SK-MEL-5 (cell line): ENCODE data around the gene C14orf119. TPM values are rescaled to one million over a fixed set of nuclear protein-coding genes. Genes with fewer than 3 reads are reported as not detected.

ENCODE experiments used
- DNase-seq: peaks from one replicate; pipeline ENCODE4 v3.0.0-alpha.2; 2016; ENCODE audit warnings: low read depth, low spot score
- in situ Hi-C: cut with HindIII; loops from 2 replicates; pipeline ENCODE4 v1.10.0; 2016; ENCODE audit warnings: low sequenced_read_pairs, high pct_unique_total_duplicates, low pct_unique_long_range_greater_than_20kb
- polyA plus RNA-seq, 2 experiments: library from polyadenylated mRNA; depleted of rRNA; stranded (reverse); fragments of >200 nt; gene quantifications; 2 replicates each; pipeline ENCODE4 v1.2.3, GENCODE V29; 2015
- total RNA-seq: library from RNA; depleted of rRNA; stranded (reverse); fragments of >200 nt; shearing (Covaris generic); gene quantifications from 2 replicates; pipeline ENCODE4 v1.2.3, GENCODE V29; 2014; rRNA removed

C14orf119 gene
- total RNA-seq: 65.5 and 70.6 TPM in 2 replicates
- 32.9 and 44.8 TPM in 2 replicates for polyA plus RNA-seq (2015; cell fraction: cytosol; rRNA removed)
- polyA plus RNA-seq (2015; cell fraction: nucleus; rRNA removed): 57.5 and 76.6 TPM in 2 replicates

DNA sequence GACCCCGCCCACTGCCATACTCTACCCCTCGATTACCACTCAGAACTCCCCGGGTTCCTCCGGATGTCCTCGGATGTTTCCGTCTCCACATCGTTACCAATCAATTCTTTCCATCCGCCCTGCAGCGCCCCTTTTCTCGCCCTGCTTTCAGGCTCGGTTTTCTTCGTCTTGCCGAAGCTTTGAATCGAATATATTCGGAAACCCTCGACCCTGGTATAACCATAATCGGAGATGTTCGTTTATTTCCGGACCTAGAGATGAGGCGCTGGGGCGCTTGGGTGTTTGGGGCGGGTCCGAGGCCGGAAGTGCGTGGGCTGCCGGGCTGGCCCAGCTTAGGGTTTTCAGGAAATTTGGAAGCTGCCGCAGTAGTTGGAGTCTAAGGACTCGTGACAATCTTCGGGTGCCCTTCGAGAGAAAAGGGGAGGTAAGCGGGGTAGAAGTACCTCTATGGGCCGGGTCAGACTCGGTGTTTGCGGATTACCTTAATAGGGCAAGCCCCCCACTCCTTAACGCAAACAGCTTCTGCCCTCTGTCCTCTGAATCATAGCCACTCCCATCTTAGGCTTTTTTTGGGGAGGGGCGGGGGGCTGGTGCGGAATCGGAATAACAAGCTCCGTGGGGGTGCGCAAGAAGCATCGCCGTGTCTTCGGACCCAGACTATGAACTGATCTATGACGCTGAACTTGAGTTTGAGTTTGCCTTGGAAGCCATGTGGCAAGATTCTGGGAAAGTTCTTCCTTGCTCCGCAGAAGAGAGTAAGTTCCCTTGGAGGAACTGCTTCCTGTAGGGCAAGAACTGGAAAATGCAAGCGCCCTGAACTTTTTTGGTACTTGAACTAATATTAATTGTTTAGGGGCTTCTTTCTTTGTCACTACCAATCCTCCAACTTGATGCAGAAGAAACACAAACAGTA is at the start of gene C14orf119:
TSS of gene C14orf119 (plus strand) at position 310 of the 913 bp plus-strand sequence. CDS start 2,154 bp downstream, outside the sequence.
- peak; percentile 100 for DNase-seq
- in situ Hi-C loops: no loop called here

DNA sequence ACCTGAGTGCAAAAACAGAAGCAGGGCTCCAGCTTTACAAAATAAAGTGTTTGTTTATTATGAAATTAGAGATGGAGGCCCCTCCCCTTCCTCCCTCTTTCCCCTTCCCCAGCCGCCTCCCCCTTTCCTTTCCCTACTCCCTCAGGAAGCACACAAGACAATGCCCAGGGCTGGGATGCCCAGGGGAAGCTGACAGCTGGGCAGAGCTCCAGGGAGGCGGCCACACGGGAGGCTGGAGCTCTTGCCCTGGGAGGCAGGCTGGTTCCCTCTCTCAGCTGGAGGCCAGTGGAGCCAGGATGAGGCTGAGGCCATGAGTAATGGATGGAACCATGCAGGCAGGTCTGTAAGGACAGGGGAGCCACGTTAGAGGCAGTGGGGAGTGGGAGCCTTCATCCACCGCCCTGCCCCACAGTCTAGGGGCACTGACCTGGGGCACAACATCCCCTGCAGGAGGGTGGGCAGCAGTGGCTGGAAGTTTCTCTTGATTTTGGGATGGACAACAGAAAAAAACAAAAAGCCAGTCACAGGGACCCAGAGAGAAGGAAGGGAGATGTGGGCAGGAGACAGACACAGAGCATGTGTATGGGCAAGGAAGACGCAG is 48.2 kb upstream of the C14orf119 start:
- no peak for DNase-seq
- in situ Hi-C loops: no loop called here

- in situ Hi-C loops: no loop called here
These were observed 47.3 kb upstream of the C14orf119 start for GRCh38 chr14:23047751-23048693.

GRCh38 chr14:23049011-23049410 is 46.3 kb upstream of the C14orf119 start:
- in situ Hi-C loops: no loop called here
- no peak for DNase-seq

More at GRCh38 chr14:23047751-23048693, 47.3 kb upstream of the C14orf119 start:
- DNase-seq: no peak

- DNase-seq: no peak
- in situ Hi-C loops: no loop called here
These were observed 43.9 kb upstream of the C14orf119 start for GRCh38 chr14:23051141-23052057.

- in situ Hi-C loops: no loop called here
- DNase-seq: peak; percentile 46
These were observed 43.1 kb upstream of the C14orf119 start for GRCh38 chr14:23052182-23052623.

DNA sequence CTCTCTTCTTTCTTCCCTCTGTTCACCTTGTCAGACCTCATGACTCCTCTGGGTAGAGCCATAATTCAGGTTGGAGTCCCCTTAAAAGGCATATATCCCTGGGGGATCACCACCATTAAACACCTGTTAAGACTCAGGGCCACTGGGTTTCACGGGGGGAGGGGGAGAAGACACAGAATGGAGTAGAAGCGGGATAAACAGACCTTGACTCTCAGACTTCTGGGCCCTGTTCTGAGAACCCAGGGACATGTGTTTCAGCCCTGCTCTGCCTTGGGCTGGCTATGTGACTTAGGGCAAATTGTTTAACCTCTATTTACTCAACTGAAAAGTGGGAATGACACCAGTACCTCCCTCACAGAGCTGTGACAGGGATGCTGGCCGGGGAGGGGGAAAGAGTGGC is 42.6 kb upstream of the C14orf119 start:
- DNase-seq: no peak
- in situ Hi-C loops: no loop called here

- in situ Hi-C loops: no loop called here
These were observed 41.9 kb upstream of the C14orf119 start for GRCh38 chr14:23053426-23053825.

GRCh38 chr14:23054000-23054811 is 41.1 kb upstream of the C14orf119 start:
- no peak for DNase-seq
- in situ Hi-C loops: no loop called here

More at GRCh38 chr14:23053426-23053825, 41.9 kb upstream of the C14orf119 start:
- no peak for DNase-seq

DNA sequence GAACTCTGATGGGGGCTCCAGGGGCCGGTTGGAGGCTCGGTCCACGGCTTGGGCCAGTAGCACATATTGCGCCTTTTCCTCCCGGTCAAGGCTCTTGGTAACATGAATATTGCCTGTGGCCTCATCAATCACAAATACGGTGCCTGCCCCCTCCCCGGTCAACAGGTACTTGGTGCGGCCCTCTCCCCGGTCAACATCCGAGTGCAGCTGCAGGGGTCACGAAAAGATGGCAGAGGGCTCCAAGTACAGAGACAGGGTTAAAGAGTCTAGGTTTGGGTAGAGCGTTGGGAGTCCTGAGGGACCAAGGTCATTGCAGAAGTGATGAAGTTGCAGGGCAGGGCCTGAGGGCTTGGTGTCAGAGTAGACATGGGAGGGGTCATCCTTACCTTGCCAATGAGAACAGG is 40.2 kb upstream of the C14orf119 start:
- in situ Hi-C loops: no loop called here
- DNase-seq: no peak

DNA sequence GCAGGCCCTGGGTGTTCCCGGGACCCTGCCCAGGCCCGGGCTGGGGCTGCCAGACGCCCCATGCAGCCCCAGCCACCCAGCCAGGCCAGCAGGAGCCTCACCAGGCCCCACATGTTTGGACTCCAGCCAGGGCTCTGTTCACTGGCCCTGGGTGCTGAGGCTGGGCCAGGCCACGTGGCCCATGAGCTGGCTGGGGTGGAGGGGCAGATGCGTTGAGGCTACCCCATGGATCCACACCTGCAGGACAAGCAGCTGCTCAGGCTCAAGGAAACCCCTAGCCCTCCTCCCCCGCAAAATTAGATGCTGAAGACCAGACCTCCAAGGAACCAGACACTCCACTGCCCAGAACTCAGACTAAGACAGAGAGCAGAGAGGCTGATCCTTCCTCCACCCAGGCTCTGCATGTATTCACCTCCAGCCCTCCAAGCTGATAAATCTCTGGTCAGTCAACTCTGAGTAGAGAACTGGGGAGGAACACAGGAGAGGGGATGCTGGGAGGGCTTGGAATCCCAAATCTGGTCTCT is 39.6 kb upstream of the C14orf119 start:
- no peak for DNase-seq

DNA sequence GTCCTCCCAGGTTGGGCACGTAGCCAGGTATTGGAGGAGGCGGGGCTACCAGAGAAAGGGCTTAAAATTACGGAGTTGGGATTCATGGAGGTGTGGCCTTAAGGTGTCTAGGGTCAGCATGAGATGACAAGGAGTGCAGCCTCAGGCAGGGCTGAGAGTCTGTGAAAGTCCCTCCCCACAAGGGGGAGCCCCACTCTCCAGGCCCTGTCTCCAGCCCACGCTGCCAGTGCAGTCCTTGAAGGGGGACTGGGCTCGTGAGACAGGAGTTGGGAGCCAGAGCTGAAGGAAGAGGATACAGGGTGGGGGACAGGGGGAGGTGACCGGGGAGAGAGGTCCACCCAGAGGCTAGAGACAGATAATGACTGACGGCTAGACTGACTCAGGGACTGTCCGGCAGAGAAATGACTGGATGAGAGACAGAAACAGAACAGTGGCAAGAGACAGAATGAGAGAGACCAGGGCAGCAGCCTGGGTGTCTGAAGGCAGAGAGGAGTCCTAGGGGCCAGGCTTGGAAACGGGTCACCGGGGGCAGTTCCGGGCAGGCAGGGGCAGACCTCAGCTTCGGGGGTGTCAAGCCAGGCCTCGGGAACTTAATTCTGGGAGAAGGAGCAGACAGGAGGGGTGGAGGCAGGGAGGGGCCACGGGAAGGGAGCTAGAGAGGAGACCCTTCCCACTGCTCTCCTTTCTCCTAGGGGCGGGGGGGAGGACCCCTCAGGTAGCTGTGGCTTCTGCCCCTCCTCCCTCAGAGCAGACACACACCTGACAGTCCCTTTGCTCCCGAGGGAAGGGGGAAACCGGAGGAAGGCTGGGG is 39.0 kb upstream of the C14orf119 start:
- peak; percentile 75 for DNase-seq
- in situ Hi-C loops: no loop called here

More for the DNA sequence above, 39.6 kb upstream of the C14orf119 start:
- in situ Hi-C loops: no loop called here

GRCh38 chr14:23056956-23057756 is 38.1 kb upstream of the C14orf119 start, which contains the start of gene CDH24:
TSS of gene CDH24 (minus strand) at chr14:23057520. CDS start at chr14:23055733, 1,787 bp downstream.
- DNase-seq: peak; percentile 51
- in situ Hi-C loops: no loop called here
